HepG2 (cell line): ENCODE results near the gene ACOX3. TPM values are rescaled to one million over a fixed set of nuclear protein-coding genes. Genes with fewer than 3 reads are reported as not detected.

ENCODE experiments used
- AKNA ChIP-seq: sonication (generic); formaldehyde crosslinking; IDR thresholded peaks from 2 replicates; pipeline ENCODE4 v1.4.0; 2020; ENCODE audit warnings: missing genetic modification reagents, borderline replicate concordance
- CCDC6 ChIP-seq: sonication (generic); formaldehyde crosslinking; IDR thresholded peaks from 2 replicates; pipeline ENCODE4 v1.8.1; 2022; ENCODE audit warnings: mild to moderate bottlenecking, missing genetic modification reagents, moderate library complexity
- ERF ChIP-seq: IDR thresholded peaks from 2 replicates; pipeline ENCODE4 v1.6.1; 2018; ENCODE audit warnings: missing biosample characterization, missing genetic modification reagents
- GTF3A ChIP-seq: sonication (generic); formaldehyde crosslinking; conservative IDR thresholded peaks from 2 replicates; pipeline ENCODE4 v1.4.0; 2020; ENCODE audit warnings: mild to moderate bottlenecking, missing genetic modification reagents
- NBN ChIP-seq: fragments of 450-650 bp; conservative IDR thresholded peaks from 2 replicates; pipeline ENCODE4 v1.6.1; 2017
- NCOA1 ChIP-seq: sonication (generic); formaldehyde crosslinking; IDR thresholded peaks from 2 replicates; pipeline ENCODE4 v1.9.0; 2021; ENCODE audit warnings: missing genetic modification reagents
- NFE2L1 ChIP-seq: sonication (generic); formaldehyde crosslinking; IDR thresholded peaks from 2 replicates; pipeline ENCODE4 v1.4.0; 2020; ENCODE audit warnings: missing genetic modification reagents, mild to moderate bottlenecking, borderline replicate concordance
- PAXIP1 ChIP-seq: sonication (generic); formaldehyde crosslinking; conservative IDR thresholded peaks from 2 replicates; pipeline ENCODE4 v1.4.0; 2020; ENCODE audit warnings: mild to moderate bottlenecking, missing genetic modification reagents, moderate library complexity
- PPARG ChIP-seq: conservative IDR thresholded peaks from 2 replicates; pipeline ENCODE4 v1.6.1; 2016; ENCODE audit warnings: missing biosample characterization, missing genetic modification reagents
- SKI ChIP-seq: fragments of 450-650 bp; IDR thresholded peaks from one replicate; pipeline ENCODE4 v1.6.1; 2018; ENCODE audit warnings: mild to moderate bottlenecking; ENCODE audit not compliant: partially characterized antibody
- SSRP1 ChIP-seq: IDR thresholded peaks from 2 replicates; pipeline ENCODE4 v1.6.1; 2016; ENCODE audit warnings: control low read depth
- ZKSCAN1 ChIP-seq: fragments of 150-350 bp; IDR thresholded peaks from 2 replicates; pipeline ENCODE4 v1.6.1; 2014; ENCODE audit warnings: low read length
- ZNF224 ChIP-seq: sonication (generic); formaldehyde crosslinking; IDR thresholded peaks from 2 replicates; pipeline ENCODE4 v1.5.0; 2020; ENCODE audit warnings: mild to moderate bottlenecking, missing genetic modification reagents
- ZNF30 ChIP-seq: sonication (generic); formaldehyde crosslinking; IDR thresholded peaks from 2 replicates; pipeline ENCODE4 v1.5.0; 2020; ENCODE audit warnings: mild to moderate bottlenecking, missing genetic modification reagents
- ZNF589 ChIP-seq: sonication (generic); formaldehyde crosslinking; conservative IDR thresholded peaks from 2 replicates; pipeline ENCODE4 v1.8.0; 2022; ENCODE audit warnings: mild to moderate bottlenecking, moderate library complexity, missing genetic modification reagents
- ZNF737 ChIP-seq: sonication (generic); formaldehyde crosslinking; IDR thresholded peaks from 2 replicates; pipeline ENCODE4 v1.5.0; 2020; ENCODE audit warnings: missing genetic modification reagents, mild to moderate bottlenecking, borderline replicate concordance
- ZSCAN20 ChIP-seq: sonication (generic); formaldehyde crosslinking; IDR thresholded peaks from 2 replicates; pipeline ENCODE4 v1.4.0; 2020; ENCODE audit warnings: missing genetic modification reagents, mild to moderate bottlenecking, borderline replicate concordance
- polyA plus RNA-seq, 8 experiments: library from polyadenylated mRNA; depleted of rRNA in 3 of 8; stranded (reverse) in 7 of 8; unstranded in 1 of 8; fragments of >200 nt; fragmentation: Illumina TruSeq in 4 of 8; extraction: Trizol in 4 of 8; gene quantifications; 2 replicates each; pipeline versions ENCODE4 v1.2.1 to v1.2.3, GENCODE V29; 2011 to 2016; ENCODE audit warnings: low read depth in 4 of 8, missing spikeins in 1 of 8, mixed read lengths in 1 of 8; ENCODE audit not compliant: insufficient read depth in 1 of 8
- total RNA-seq, 5 experiments: library from RNA; depleted of rRNA; stranded (reverse); fragments of >200 nt; fragmentation: Illumina TruSeq; extraction: Trizol; gene quantifications; 2 replicates each; pipeline ENCODE4 v1.2.3, GENCODE V29; 2016; ENCODE audit warnings: low read depth in 1 of 5
- TF ChIP-seq, protein P1 (sequence below): sonication (generic); formaldehyde crosslinking; IDR thresholded peaks from 2 replicates; pipeline ENCODE4 v1.5.0; 2020; ENCODE audit warnings: missing genetic modification reagents, mild to moderate bottlenecking, borderline replicate concordance
- TF ChIP-seq, protein P2 (sequence below): IDR thresholded peaks from 2 replicates; pipeline ENCODE4 v1.6.1; 2016; ENCODE audit warnings: missing compliant biosample characterization, missing genetic modification reagents, borderline replicate concordance

Gene ACOX3
- total and polyA plus RNA-seq, 2 of the 13 experiments (the other 11 are each of a cell fraction or from before 2014, with no cell fraction given): 4.2 to 17.8 TPM

GRCh38 chr4:8439914-8440491 is 520 bp downstream of the ACOX3 start (continued):
- no peak for TF ChIP-seq AKNA (CRISPR knock-in tag)
- TF ChIP-seq PPARG: 0 out of 2 replicates have a peak, but pooled peaks have one; percentile 9
- TF ChIP-seq, protein P1, sequence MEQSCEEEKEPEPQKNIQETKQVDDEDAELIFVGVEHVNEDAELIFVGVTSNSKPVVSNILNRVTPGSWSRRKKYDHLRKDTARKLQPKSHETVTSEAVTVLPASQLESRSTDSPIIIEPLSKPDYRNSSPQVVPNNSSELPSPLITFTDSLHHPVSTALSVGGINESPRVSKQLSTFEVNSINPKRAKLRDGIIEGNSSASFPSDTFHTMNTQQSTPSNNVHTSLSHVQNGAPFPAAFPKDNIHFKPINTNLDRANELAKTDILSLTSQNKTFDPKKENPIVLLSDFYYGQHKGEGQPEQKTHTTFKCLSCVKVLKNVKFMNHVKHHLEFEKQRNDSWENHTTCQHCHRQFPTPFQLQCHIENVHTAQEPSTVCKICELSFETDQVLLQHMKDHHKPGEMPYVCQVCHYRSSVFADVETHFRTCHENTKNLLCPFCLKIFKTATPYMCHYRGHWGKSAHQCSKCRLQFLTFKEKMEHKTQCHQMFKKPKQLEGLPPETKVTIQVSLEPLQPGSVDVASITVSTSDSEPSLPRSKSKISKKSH: no peak
- TF ChIP-seq ZKSCAN1: no peak
- TF ChIP-seq GTF3A: no peak
- no peak for TF ChIP-seq PAXIP1 (CRISPR knock-in tag)
- TF ChIP-seq ZNF224: 0 out of 2 replicates have a peak, but pooled peaks have one; percentile 60
- TF ChIP-seq, protein P2, sequence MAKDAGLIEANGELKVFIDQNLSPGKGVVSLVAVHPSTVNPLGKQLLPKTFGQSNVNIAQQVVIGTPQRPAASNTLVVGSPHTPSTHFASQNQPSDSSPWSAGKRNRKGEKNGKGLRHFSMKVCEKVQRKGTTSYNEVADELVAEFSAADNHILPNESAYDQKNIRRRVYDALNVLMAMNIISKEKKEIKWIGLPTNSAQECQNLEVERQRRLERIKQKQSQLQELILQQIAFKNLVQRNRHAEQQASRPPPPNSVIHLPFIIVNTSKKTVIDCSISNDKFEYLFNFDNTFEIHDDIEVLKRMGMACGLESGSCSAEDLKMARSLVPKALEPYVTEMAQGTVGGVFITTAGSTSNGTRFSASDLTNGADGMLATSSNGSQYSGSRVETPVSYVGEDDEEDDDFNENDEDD (CRISPR knock-in tag): no peak
- TF ChIP-seq SSRP1 (CRISPR knock-in tag): peak; percentile 83; the same call in 1 of the 2 replicates
- TF ChIP-seq ZNF589 (CRISPR knock-in tag): no peak
- TF ChIP-seq SKI: peak; percentile 11
- no peak for TF ChIP-seq NFE2L1
- no peak for TF ChIP-seq ERF
- TF ChIP-seq NBN: no peak
- no peak for TF ChIP-seq CCDC6 (CRISPR knock-in tag)
- no peak for TF ChIP-seq ZNF737 (CRISPR knock-in tag)
- peak; percentile 86; the same call in 1 of the 2 replicates for TF ChIP-seq NCOA1
- 0 out of 2 replicates have a peak, but pooled peaks have one; percentile 20 for TF ChIP-seq ZNF30 (CRISPR knock-in tag)
- no peak for TF ChIP-seq ZSCAN20 (CRISPR knock-in tag)
